GM21423 (cell line): ENCODE measurements around the gene RNF123.
A peak's percentile ranks its signal among the peaks of the same experiment; 100 is the strongest.

ENCODE experiments used
- ATAC-seq: cut with Tn5 transposase; IDR thresholded peaks from one replicate; pipeline ENCODE4 v1.9.1; 2021; ENCODE audit warnings: mild to moderate bottlenecking, moderate library complexity; ENCODE audit not compliant: unreplicated experiment

RNF123 gene

DNA sequence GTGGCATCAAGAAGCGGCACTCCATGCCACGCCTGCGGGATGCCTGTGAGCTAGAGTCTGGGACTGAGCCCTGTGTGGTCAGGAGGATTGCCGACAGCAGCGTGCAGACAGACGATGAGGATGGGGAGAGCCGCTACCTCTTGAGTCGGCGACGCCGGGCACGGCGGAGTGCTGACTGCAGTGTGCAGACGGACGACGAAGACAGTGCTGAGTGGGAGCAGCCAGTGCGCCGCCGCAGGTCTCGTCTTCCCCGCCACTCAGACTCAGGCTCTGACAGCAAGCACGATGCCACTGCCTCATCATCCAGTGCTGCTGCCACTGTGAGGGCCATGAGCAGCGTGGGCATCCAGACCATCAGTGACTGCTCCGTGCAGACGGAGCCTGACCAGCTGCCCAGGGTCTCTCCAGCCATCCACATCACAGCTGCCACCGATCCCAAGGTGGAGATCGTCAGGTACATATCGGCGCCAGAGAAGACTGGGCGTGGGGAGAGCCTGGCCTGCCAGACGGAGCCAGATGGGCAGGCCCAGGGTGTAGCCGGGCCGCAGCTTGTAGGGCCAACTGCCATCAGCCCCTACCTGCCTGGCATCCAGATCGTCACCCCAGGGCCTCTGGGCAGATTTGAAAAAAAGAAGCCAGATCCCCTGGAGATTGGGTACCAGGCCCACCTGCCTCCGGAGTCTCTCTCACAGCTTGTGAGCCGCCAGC lies 32.0 kb upstream of the RNF123 start:
- no peak for ATAC-seq

GRCh38 chr3:49658711-49659110 lies 30.6 kb upstream of the RNF123 start:
- ATAC-seq, result no peak

DNA sequence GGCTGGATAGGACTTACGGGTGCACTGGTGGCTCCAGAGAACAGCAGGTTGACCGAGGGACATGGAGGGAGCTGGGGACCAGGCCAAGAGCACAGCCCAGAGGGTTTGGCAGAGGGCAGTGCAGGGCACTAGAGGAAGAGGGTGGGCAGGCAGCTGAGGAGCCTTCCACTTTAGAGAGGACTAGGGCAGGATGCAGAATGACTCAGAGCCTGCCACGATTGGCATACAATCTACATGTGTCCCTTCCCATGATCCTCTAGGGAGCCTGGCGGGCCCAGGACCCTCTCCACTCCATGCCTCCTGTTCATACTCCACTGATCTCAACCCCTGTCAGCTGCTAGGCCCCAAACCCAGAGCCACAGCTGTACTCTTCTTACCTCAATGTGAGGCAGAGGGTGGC lies 29.6 kb upstream of the RNF123 start:
- no peak for ATAC-seq

GRCh38 chr3:49661281-49661680 lies 28.1 kb upstream of the RNF123 start:
- no peak for ATAC-seq

GRCh38 chr3:49662021-49662420 lies 27.3 kb upstream of the RNF123 start:
- no peak for ATAC-seq

DNA sequence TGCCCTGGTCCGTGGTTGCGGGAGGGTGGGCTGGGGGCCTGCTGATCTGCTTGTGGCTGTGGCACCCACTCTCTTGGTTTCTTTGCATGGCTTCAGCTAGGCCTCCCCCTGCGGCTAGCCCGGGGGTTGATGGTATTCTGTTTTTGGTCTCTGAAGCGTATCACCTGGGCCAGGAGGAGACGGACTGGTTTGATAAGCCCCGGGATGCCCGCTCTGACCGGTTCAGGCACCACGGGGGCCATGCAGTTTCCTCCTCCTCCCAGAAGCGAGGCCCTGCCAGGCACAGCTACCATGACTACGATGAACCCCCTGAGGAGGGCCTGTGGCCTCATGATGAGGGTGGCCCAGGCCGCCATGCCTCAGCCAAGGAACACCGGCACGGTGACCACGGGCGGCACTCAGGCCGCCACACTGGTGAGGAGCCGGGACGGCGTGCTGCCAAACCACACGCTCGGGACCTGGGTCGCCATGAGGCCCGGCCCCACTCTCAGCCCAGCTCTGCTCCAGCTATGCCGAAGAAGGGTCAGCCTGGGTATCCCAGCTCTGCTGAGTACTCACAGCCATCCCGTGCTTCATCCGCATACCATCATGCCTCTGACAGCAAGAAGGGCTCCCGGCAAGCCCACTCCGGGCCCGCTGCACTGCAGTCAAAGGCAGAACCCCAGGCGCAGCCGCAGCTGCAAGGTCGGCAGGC lies 26.5 kb upstream of the RNF123 start:
- ATAC-seq, result no peak

GRCh38 chr3:49663831-49664230 lies 25.5 kb upstream of the RNF123 start:
- ATAC-seq, result no peak

GRCh38 chr3:49664300-49664699 lies 25.1 kb upstream of the RNF123 start:
- no peak for ATAC-seq

- no peak for ATAC-seq
Observed at GRCh38 chr3:49665822-49666519, 23.4 kb upstream of the RNF123 start.

DNA sequence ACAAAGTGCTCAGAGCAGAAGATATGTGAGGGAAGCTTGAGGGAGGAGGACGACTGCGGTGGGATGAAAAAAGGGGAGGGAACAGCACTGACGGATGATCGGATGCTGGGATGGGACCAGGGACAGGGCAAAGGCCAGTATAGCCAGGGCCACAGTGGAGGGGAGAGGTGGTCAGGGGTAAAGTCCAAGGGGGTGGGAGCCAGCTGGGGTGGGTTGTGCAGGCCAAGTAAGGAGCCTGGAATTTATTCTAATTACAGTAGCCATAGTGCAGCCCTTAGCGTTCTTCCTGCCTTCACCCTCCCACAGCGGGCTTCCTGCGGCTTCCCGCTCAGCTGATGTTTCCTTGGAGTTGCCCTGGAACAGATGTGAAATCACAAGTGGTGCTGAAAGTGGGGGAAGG lies 22.8 kb upstream of the RNF123 start:
- no peak for ATAC-seq

DNA sequence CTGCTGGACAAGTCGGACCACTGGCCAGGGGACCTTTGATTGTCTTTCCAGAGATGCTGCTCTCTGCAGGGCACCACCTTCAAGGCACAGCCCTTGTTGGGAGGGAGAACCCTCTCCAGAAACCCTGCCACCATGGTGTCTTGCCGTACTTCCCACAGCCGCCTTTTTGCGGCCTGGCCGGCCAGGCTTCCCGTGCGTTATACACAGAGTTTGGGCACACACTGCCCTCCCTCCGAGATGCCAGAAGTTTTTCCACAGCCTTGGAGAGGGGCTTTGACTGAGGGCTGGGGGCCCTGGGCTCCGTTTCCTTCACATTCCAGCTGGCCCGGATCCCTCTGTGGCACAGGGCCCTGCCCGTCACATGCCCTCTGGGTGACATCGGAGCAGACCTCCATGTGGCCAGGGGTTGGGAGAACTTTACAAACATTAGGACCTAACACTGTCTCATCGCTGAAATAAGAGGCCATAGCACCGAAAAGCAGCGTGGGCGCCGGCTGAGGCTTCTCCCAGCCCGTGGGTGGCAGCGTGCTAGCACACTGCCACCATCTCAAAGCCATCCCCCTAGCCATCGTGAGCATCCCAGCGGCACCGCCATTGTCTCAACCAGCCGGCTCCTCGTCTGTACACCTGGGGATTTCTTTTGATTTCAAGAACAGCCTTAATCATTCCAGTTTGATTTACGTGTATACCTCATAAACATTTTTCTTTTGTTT lies 21.5 kb upstream of the RNF123 start:
- ATAC-seq, result no peak

DNA sequence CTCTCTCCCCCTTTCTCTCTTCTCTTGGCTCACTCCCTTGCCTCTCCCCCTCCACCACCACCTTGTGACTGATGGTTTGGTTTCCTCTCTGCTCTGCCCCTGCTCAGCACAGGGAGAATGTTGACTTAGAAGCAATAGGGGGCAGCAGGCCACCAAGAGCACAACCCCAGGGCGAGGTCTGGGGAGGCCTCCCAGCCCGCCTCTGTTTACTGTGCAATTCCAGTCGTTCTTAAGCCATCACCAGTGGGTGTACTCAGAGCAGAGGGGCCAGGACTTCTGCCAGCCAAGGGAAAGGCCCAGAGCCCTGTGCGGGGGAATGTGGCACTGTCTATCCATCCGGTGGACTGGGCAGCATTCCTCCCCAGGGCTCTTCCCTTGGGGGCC lies 21.0 kb upstream of the RNF123 start:
- no peak for ATAC-seq

- no peak for ATAC-seq
Observed at GRCh38 chr3:49668861-49669260, 20.5 kb upstream of the RNF123 start.

DNA sequence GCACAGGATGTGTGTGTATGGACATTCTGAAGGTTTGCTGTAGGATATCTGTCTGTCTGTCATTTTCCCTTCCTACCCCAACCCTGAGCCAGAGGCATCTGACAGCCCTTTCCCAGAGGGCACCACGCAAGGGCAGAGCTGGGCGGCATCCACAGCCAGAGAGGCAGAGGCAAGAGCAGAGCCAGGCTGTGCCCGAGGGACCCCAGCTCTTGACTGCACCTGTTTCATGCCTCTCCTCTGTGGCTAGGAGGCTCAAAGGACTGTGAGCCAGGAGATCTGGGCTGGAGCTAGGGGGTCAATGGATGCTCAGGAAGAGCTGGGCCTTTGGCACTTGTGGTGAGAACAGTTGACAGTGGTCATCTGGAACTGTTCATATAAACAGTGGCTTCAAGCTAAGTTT lies 20.0 kb upstream of the RNF123 start:
- ATAC-seq, result no peak

DNA sequence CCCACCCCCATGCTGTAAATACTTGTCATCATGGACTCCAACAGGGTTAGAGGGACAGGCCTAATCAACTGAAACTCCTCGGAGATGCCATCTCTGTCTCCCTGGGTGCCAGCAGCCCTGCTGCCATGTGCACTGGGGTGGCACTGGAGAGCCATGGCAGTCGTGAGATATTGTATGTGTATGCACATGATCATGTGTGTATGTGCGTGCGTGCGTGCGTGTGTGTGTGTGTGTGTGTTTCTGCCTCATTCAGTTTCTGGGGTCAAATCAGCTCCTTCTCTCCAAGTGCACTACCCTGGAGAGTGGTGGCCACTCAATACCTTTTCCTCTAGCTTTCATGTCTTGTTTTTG lies 18.4 kb upstream of the RNF123 start:
- ATAC-seq, result no peak

DNA sequence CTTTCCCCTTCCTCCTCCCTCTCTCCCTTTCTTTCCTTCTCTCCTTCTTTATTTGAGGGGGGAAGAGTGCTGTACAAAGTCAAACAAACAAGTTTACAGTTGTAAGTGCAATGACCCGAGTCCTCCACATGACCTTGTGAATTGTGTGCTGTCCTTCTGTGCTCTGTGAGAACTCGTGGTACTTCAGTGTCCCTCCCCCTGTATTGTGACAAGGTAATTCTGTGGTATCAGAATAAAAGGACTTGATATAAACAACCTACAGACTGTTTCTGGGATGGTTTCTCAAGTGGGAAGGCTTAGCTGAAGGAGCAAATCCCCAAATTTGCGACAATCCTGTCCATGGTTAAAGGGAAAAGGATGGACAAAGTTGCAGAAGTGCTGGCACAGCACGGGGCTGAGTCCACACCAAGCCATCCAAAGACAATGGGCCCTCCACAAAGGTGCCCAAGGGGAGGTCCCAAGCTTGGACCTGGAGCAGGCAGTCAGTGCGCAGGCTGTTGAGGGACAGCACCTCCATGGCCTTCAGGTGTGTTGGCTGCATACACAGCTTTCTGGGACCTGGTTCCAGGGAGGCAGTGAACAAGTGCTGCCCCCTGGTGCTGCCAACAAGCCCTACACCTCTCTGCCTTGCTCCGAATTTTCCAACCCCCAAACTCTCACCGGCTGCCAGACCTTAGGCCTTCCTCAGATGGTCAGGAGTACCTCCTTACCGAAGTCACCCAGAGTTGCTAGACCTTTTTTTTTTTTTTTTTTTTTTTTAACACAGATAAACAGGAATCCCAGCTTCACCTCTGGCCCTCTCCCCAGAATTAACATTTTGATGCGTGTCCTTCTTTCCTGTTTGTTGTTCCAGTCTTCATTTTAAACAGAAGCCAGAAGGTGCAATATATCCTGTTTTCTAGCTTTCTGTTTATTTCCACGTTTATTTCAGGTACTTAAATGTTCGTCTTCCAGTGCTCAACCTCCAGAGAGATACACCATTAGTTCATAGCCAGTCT lies 17.8 kb upstream of the RNF123 start:
- ATAC-seq, result no peak

- ATAC-seq, result no peak
Observed at GRCh38 chr3:49673121-49673714, 16.1 kb upstream of the RNF123 start.

- ATAC-seq, result peak; percentile 78
Observed at GRCh38 chr3:49673715-49674496, 15.5 kb upstream of the RNF123 start, which contains the start of gene APEH. Gene APEH (plus strand): TSS chr3:49674351. CDS start chr3:49674402, 51 bp downstream.

DNA sequence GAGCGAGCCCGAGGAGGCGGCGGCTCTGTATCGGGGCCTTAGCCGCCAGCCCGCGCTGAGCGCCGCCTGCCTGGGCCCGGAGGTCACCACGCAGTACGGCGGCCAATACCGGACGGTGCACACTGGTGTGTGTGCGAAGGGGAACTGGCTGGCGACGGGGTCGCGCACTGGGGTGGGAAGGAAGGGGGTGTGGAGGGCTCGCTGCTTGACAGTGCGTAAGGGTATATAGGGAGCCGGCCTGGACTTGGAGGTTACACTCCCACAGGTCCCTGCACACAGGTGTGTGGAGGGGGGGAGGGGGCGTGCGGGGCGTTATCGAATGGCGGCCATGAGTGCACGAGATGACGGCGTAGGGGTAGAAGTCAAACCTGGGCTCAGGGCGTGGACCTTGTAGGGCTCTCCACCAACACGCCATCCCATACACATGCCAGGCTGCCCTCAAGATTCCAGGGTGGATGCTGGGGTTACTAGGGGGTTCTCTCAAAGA lies 14.8 kb upstream of the RNF123 start:
- peak; percentile 21 for ATAC-seq
